WI38 (cell line): Measurements from ENCODE around the gene DIPK1B.
"Not testable (repeated sequence)": the region's sequence is repeated elsewhere in the genome, so short reads cannot be mapped to it uniquely, and the experiment has no call there.

Experiments used
- H3K4me3 ChIP-seq: 2 replicates; pipeline ENCODE4 v1.5.1; 2011; ENCODE audit warnings: low read depth, mild to moderate bottlenecking, control low read depth, low read length
- CTCF ChIP-seq: IDR thresholded peaks from 2 replicates; pipeline ENCODE4 v1.5.1; 2012; ENCODE audit warnings: low read depth, mild to moderate bottlenecking, control low read depth, low read length

DIPK1B gene

GRCh38 chr9:136764301-136764891 lies 52.0 kb downstream of the DIPK1B start, which contains the start of gene LCN15:
Gene LCN15 (minus strand): TSS chr9:136764518. CDS start chr9:136764488, 30 bp downstream.
- H3K4me3 ChIP-seq = no peak within 1 kb of the TSS
- no peak for TF ChIP-seq CTCF

GRCh38 chr9:136765041-136765440 lies 52.7 kb downstream of the DIPK1B start:
- H3K4me3 ChIP-seq = no peak overlapping the region
- TF ChIP-seq CTCF = no peak

- H3K4me3 ChIP-seq = not testable (repeated sequence)
These were observed 53.5 kb downstream of the DIPK1B start for GRCh38 chr9:136765745-136766409.

- not testable (repeated sequence) for H3K4me3 ChIP-seq
- TF ChIP-seq CTCF = 0 out of 2 replicates have a peak, but pooled peaks have one; percentile 11
These were observed 54.2 kb downstream of the DIPK1B start for GRCh38 chr9:136766410-136767120.

GRCh38 chr9:136769710-136770191 lies 57.4 kb downstream of the DIPK1B start:
- H3K4me3 ChIP-seq = no peak overlapping the region
- peak; percentile 46; the same call in 1 of the 2 replicates for TF ChIP-seq CTCF

DNA sequence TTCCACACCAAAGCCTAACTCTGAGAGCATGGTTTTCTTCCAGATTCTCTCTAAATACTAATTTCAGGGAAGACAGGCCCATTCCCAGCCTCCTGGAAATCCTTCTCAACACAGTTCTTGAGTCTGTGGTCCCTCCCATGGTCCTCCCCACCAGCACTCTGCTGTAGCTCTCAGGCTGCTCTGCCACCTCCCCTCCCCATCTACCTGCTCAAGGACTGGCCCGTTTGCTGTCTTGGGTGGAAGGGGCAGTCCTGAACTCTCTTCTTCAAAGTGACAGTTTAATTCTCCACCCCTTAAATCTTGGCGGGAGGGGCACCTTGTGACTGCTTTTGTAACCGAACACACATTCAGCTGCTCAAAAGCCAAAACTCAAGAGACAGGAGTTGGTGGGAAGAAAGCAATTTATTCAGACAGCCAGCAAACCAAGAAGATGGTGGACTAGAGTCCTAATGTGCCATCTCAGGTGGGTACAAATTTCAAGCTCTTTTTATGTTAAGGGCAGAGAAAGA lies 59.6 kb downstream of the DIPK1B start:
- H3K4me3 ChIP-seq = no peak overlapping the region
- no peak for TF ChIP-seq CTCF

GRCh38 chr9:136773386-136774044 lies 61.1 kb downstream of the DIPK1B start:
- H3K4me3 ChIP-seq = no peak overlapping the region
- no peak for TF ChIP-seq CTCF
